Ovary (tissue), 3 donors: ENCODE measurements around the gene PLAC8L1.

Source experiments
- CTCF ChIP-seq, 3 donors: fragments of 450-650 bp in 2 of 3; fragments of 200-600 bp in 1 of 3; IDR thresholded peaks; one replicate each; pipeline versions ENCODE4 v1.5.1 to v1.8.0; 2016 to 2022; ENCODE audit warnings: antibody characterized with exemption in 3 of 3, mild to moderate bottlenecking in 1 of 3
- EP300 ChIP-seq: sonication (generic); formaldehyde crosslinking; IDR thresholded peaks from one replicate; pipeline ENCODE4 v1.6.1; 2017; ENCODE audit warnings: antibody characterized with exemption
- donor health status: DM: no; HTN: no; CAD: no.

- no peak for TF ChIP-seq EP300
- TF ChIP-seq CTCF (IDR thresholded peaks at IDR 0.05) = no peak
Observed at GRCh38 chr5:146042628-146043279, 62.6 kb downstream of the PLAC8L1 start.
